NCI-H524 treated with DMSO at 0.1 percent for 48 hours (cell line): ENCODE results near the gene LAMTOR3.
"Not testable (repeated sequence)": the region's sequence is repeated elsewhere in the genome, so short reads cannot be mapped to it uniquely, and the experiment has no call there.

Experiments
- DNase-seq: peaks from one replicate; lab custom pipeline; 2025; lab: John Stamatoyannopoulos, UW

The LAMTOR3 gene

GRCh38 chr4:99830051-99830450 is 64.2 kb downstream of the LAMTOR3 start:
- DNase-seq, result not testable (repeated sequence)

GRCh38 chr4:99828477-99828876 is 65.8 kb downstream of the LAMTOR3 start:
- no peak for DNase-seq
